Lower leg skin (tissue), 3 donors: Measurements from ENCODE around the gene PHTF2.

Experiments
- POLR2A ChIP-seq, 2 donors: fragments of 450-650 bp; IDR thresholded peaks; one replicate each; pipeline ENCODE4 v1.6.1; 2016 to 2017; ENCODE audit warnings: antibody characterized with exemption in 2 of 2, mild to moderate bottlenecking in 1 of 2, moderate library complexity in 1 of 2
- TF ChIP-seq, protein P1 (sequence below), 3 donors: fragments of 450-650 bp; IDR thresholded peaks; one replicate each; pipeline ENCODE4 v1.5.1; 2016; ENCODE audit warnings: antibody characterized with exemption in 3 of 3, mild to moderate bottlenecking in 3 of 3, moderate library complexity in 2 of 3

GRCh38 chr7:77830649-77831355 is 32.2 kb downstream of the PHTF2 start:
- TF ChIP-seq, protein P1, sequence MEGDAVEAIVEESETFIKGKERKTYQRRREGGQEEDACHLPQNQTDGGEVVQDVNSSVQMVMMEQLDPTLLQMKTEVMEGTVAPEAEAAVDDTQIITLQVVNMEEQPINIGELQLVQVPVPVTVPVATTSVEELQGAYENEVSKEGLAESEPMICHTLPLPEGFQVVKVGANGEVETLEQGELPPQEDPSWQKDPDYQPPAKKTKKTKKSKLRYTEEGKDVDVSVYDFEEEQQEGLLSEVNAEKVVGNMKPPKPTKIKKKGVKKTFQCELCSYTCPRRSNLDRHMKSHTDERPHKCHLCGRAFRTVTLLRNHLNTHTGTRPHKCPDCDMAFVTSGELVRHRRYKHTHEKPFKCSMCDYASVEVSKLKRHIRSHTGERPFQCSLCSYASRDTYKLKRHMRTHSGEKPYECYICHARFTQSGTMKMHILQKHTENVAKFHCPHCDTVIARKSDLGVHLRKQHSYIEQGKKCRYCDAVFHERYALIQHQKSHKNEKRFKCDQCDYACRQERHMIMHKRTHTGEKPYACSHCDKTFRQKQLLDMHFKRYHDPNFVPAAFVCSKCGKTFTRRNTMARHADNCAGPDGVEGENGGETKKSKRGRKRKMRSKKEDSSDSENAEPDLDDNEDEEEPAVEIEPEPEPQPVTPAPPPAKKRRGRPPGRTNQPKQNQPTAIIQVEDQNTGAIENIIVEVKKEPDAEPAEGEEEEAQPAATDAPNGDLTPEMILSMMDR (IDR thresholded peaks at IDR 0.05): no peak
- TF ChIP-seq POLR2A (IDR thresholded peaks at IDR 0.05): no peak
